Astrocyte (in vitro differentiated cells and primary cell): ENCODE results near the gene LRRC40. TPM values are rescaled to one million over a fixed set of nuclear protein-coding genes. Genes with fewer than 3 reads are reported as not detected.

Experiments
- DNase-seq: peaks from one replicate; pipeline ENCODE4 v3.0.0-alpha.2; 2010; ENCODE audit warnings: low read depth
- FAIRE-seq: peaks from 2 replicates; lab custom pipeline; 2011; peaks lifted over from hg19 to GRCh38; lab: Jason Lieb, UNC
- H2AFZ ChIP-seq: 2 replicates; pipeline ENCODE4 v1.6.0; 2012; ENCODE audit warnings: low read depth, low read length, inconsistent platforms
- H3K27ac ChIP-seq: 2 replicates; pipeline ENCODE4 v1.5.1; 2011; ENCODE audit warnings: low read depth, low read length, inconsistent platforms
- H3K27me3 ChIP-seq: 2 replicates; pipeline ENCODE4 v1.6.0; 2011; ENCODE audit warnings: low read length, inconsistent platforms; ENCODE audit not compliant: insufficient read depth
- H3K36me3 ChIP-seq: 2 replicates; pipeline ENCODE4 v1.5.1; 2011; ENCODE audit warnings: low read length, inconsistent platforms; ENCODE audit not compliant: insufficient read depth
- H3K4me1 ChIP-seq: 2 replicates; pipeline ENCODE4 v1.5.1; 2011; ENCODE audit warnings: low read length, inconsistent platforms; ENCODE audit not compliant: insufficient read depth
- H3K4me2 ChIP-seq: 2 replicates; pipeline ENCODE4 v1.6.0; 2012; ENCODE audit warnings: low read length, inconsistent platforms
- H3K4me3 ChIP-seq: 2 replicates; pipeline ENCODE4 v1.5.1; 2011; ENCODE audit warnings: low read depth, mild to moderate bottlenecking, low read length, inconsistent platforms; ENCODE audit not compliant: insufficient read depth
- H3K79me2 ChIP-seq: 2 replicates; pipeline ENCODE4 v1.6.0; 2012; ENCODE audit warnings: mild to moderate bottlenecking, low read length, inconsistent platforms; ENCODE audit not compliant: insufficient read depth
- H3K9ac ChIP-seq: 2 replicates; pipeline ENCODE4 v1.6.0; 2012; ENCODE audit warnings: mild to moderate bottlenecking, low read length, inconsistent platforms
- H3K9me3 ChIP-seq: 2 replicates; pipeline ENCODE4 v1.5.1; 2012; ENCODE audit warnings: low read depth, mild to moderate bottlenecking, low read length, inconsistent platforms; ENCODE audit not compliant: insufficient read depth
- H4K20me1 ChIP-seq: 2 replicates; pipeline ENCODE4 v1.6.0; 2012; ENCODE audit warnings: low read length, inconsistent platforms; ENCODE audit not compliant: insufficient read depth
- H3K27ac Mint-ChIP-seq: one replicate; pipeline ENCODE4 v1.8.0; 2021; ENCODE audit warnings: mild to moderate bottlenecking, mixed read lengths; ENCODE audit not compliant: unreplicated experiment
- H3K27me3 Mint-ChIP-seq: one replicate; pipeline ENCODE4 v1.8.0; 2021; ENCODE audit warnings: low read depth, mixed read lengths; ENCODE audit not compliant: unreplicated experiment
- H3K36me3 Mint-ChIP-seq: one replicate; pipeline ENCODE4 v1.8.0; 2021; ENCODE audit warnings: low read depth, mixed read lengths; ENCODE audit not compliant: unreplicated experiment
- H3K4me1 Mint-ChIP-seq: one replicate; pipeline ENCODE4 v1.8.0; 2021; ENCODE audit warnings: low read depth, mixed read lengths; ENCODE audit not compliant: unreplicated experiment
- H3K4me3 Mint-ChIP-seq: one replicate; pipeline ENCODE4 v1.8.0; 2021; ENCODE audit warnings: mild to moderate bottlenecking, moderate library complexity, mixed read lengths; ENCODE audit not compliant: unreplicated experiment
- H3K9me3 Mint-ChIP-seq: one replicate; pipeline ENCODE4 v1.8.0; 2021; ENCODE audit warnings: mild to moderate bottlenecking, mixed read lengths; ENCODE audit not compliant: unreplicated experiment
- EZH2 ChIP-seq: IDR thresholded peaks from 2 replicates; pipeline ENCODE4 v1.6.1; 2012; ENCODE audit warnings: mild to moderate bottlenecking, low read length, inconsistent platforms; ENCODE audit not compliant: insufficient read depth
- total RNA-seq: library from RNA; stranded (reverse); gene quantifications from 2 replicates; pipeline ENCODE4 v1.2.1, GENCODE V29; 2021
- TF ChIP-seq, protein P1 (sequence below): IDR thresholded peaks from 2 replicates; pipeline ENCODE4 v1.5.1; 2011; ENCODE audit warnings: low read depth, mild to moderate bottlenecking, inconsistent platforms, low read length, moderate library complexity; ENCODE audit not compliant: insufficient read depth

The LRRC40 gene
- total RNA-seq, 1 donor from 2014 or later = 20.2 TPM

DNA sequence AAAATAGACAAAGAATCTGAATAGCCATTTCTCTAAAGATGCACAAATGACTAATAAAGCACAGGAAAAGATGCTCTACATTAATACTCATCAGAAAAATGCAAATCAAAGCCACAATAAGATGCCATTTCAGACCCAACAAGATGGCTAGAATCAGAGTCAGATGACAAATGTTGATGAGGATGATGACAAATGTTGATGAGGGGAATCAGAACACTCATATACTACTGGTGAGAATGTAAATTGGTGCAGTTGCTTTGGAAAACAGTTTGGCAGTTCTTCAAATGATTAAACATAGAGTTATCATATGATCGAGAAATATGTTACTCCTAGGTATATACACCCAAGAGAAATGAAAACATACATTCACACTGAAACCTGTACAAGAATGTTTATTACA lies 33.9 kb downstream of the LRRC40 start:
- H4K20me1 ChIP-seq = peaks cover 3% of the 10 kb centered on the region
- DNase-seq = no peak
- Mint-ChIP-seq H3K36me3 (no peaks in the 10 kb centered on the region), H3K9me3 (no peaks in the 10 kb centered on the region), H3K4me1 (peaks cover 2% of the 10 kb centered on the region), H3K4me3 (no peak overlapping the region), H3K27me3 (no peaks in the 10 kb centered on the region), H3K27ac (no peak overlapping the region)
- no peaks in the 10 kb centered on the region for H3K9me3 ChIP-seq
- peaks cover 2% of the 10 kb centered on the region for H3K36me3 ChIP-seq
- no peaks in the 10 kb centered on the region for H3K27me3 ChIP-seq
- no peak for TF ChIP-seq EZH2
- TF ChIP-seq, protein P1, sequence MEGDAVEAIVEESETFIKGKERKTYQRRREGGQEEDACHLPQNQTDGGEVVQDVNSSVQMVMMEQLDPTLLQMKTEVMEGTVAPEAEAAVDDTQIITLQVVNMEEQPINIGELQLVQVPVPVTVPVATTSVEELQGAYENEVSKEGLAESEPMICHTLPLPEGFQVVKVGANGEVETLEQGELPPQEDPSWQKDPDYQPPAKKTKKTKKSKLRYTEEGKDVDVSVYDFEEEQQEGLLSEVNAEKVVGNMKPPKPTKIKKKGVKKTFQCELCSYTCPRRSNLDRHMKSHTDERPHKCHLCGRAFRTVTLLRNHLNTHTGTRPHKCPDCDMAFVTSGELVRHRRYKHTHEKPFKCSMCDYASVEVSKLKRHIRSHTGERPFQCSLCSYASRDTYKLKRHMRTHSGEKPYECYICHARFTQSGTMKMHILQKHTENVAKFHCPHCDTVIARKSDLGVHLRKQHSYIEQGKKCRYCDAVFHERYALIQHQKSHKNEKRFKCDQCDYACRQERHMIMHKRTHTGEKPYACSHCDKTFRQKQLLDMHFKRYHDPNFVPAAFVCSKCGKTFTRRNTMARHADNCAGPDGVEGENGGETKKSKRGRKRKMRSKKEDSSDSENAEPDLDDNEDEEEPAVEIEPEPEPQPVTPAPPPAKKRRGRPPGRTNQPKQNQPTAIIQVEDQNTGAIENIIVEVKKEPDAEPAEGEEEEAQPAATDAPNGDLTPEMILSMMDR = no peak
- peak; percentile 17 for FAIRE-seq
- H3K27ac ChIP-seq = no peak overlapping the region
- no peak overlapping the region for H2AFZ ChIP-seq
- no peaks in the 10 kb centered on the region for H3K79me2 ChIP-seq
- no peak overlapping the region for H3K4me3 ChIP-seq
- H3K4me1 ChIP-seq = no peaks in the 10 kb centered on the region
- H3K4me2 ChIP-seq = no peak overlapping the region
- H3K9ac ChIP-seq = no peak overlapping the region

DNA sequence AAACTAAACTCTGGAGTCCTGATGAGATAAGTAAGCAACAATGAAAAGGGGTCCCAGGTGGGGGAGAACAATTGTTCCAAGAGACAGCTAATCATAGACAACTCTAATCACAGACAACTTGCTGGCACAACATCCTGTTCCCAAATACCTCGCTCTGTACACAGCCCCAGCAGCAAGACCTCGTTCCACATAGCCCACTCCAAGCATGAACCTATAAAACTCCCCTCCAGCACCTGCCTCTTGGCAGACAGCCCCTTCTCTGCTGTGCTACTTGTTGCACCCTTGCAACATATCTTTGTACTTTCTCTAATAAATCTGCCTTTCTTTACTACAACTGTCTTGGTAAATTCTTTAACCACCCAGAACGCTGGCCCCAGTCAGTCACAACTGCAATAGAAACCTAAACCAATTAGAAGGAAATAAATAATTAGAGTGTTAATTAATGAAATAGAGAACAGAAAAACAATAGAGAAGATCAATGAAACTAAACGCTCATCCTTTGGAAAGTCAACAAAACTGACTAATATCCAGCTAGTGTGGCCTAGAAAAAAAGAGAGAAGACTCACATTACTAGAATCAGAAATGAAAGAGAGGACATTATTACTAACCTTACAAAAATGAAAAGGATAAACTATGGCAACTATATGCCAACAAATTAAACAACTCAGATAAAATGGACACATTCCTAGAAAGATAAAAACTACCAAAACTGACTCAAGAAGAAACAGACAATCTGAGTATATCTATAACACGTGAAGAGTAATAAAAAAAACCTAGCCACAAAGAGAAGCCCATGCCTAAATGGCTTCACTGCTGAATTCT lies 36.1 kb downstream of the LRRC40 start:
- peaks cover 2% of the 10 kb centered on the region for H3K36me3 Mint-ChIP-seq
- H3K4me1 ChIP-seq = no peaks in the 10 kb centered on the region
- TF ChIP-seq, protein P1 = no peak
- H3K4me1 Mint-ChIP-seq = peaks cover 2% of the 10 kb centered on the region
- H3K4me2 ChIP-seq = no peak overlapping the region
- H3K36me3 ChIP-seq = peaks cover under 1% of the 10 kb centered on the region
- H3K9me3 Mint-ChIP-seq = no peaks in the 10 kb centered on the region
- H3K9me3 ChIP-seq = no peaks in the 10 kb centered on the region
- no peak overlapping the region for H2AFZ ChIP-seq
- H3K27ac Mint-ChIP-seq = no peak overlapping the region
- H3K9ac ChIP-seq = no peak overlapping the region
- H3K79me2 ChIP-seq = no peaks in the 10 kb centered on the region
- H3K27me3 ChIP-seq = no peaks in the 10 kb centered on the region
- FAIRE-seq = no peak
- H3K4me3 ChIP-seq = no peak overlapping the region
- DNase-seq = no peak
- H3K27ac ChIP-seq = no peak overlapping the region
- H4K20me1 ChIP-seq = peaks cover 3% of the 10 kb centered on the region
- no peaks in the 10 kb centered on the region for H3K27me3 Mint-ChIP-seq
- H3K4me3 Mint-ChIP-seq = no peak overlapping the region

DNA sequence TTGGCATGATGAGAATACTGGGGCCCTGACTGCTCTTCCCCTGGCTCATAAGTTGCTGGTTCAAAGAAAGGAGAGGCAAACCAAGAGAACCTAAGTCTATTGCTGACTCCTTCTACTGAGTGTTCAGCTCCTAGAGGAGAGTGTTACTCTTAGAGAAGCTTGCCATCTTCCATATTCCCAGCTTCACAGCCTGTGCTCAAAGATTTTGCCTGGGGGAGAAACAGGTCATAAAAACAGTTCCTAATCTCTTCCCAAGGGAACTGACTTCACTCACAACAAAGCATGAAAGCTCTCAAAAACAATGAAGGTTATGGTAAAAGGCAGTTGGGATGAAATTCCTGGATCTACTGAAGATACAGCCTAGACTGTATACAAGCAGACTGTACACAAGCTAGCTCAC lies 37.1 kb downstream of the LRRC40 start:
- Histone ChIP-seq H3K79me2 (no peaks in the 10 kb centered on the region), H4K20me1 (peaks cover 3% of the 10 kb centered on the region), H2AFZ (no peak overlapping the region), H3K4me3 (no peak overlapping the region), H3K27ac (no peak overlapping the region), H3K4me1 (no peaks in the 10 kb centered on the region), H3K4me2 (no peak overlapping the region), H3K36me3 (no peaks in the 10 kb centered on the region), H3K27me3 (no peaks in the 10 kb centered on the region), H3K9me3 (no peaks in the 10 kb centered on the region), H3K9ac (no peak overlapping the region)
- no peak for FAIRE-seq
- TF ChIP-seq, protein P1 = no peak
- TF ChIP-seq EZH2 = no peak
- Mint-ChIP-seq H3K4me1 (peaks cover 2% of the 10 kb centered on the region), H3K27me3 (no peaks in the 10 kb centered on the region), H3K27ac (no peak overlapping the region), H3K36me3 (peaks cover 2% of the 10 kb centered on the region), H3K9me3 (no peaks in the 10 kb centered on the region), H3K4me3 (no peak overlapping the region)
- DNase-seq = no peak
